Stimulated activated naive CD8-positive, alpha-beta T cell treated with anti-CD3 and anti-CD28 coated beads, Interleukin-15, Interleukin-2, amounts not matched to agents 100 U/mL and 50 U/mL, for 24 hours (primary cell): ENCODE results near the gene ARHGAP15.
A peak's percentile ranks its signal among the peaks of the same experiment; 100 is the strongest.

Experiments
- ATAC-seq: fragments of 150-1000 bp; cut with Tn5 transposase; one replicate; pipeline ENCODE4 v1.10.0; 2021
- DNase-seq: peaks from one replicate; pipeline ENCODE4 v3.0.0; 2021

Gene ARHGAP15

DNA sequence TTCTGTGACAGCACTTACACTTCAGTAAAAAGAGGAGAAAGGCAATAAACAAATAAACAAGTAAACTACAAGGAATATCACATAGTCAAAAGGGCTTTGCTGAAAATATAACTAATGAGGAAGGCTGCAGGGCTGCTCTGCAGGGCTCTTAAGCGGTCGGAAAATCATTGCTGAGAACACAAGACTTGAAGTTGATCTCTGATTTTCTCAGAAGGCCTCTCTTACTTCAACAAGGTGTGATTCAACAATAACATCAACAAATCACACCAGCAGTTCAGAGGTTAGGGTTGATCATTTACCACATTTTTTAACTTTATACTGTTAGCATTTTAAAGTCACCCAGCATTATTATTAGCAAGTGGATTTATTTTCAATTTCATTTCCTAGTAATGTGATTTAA, 215.6 kb downstream of the ARHGAP15 start:
- ATAC-seq (no peak), DNase-seq (no peak)

DNA sequence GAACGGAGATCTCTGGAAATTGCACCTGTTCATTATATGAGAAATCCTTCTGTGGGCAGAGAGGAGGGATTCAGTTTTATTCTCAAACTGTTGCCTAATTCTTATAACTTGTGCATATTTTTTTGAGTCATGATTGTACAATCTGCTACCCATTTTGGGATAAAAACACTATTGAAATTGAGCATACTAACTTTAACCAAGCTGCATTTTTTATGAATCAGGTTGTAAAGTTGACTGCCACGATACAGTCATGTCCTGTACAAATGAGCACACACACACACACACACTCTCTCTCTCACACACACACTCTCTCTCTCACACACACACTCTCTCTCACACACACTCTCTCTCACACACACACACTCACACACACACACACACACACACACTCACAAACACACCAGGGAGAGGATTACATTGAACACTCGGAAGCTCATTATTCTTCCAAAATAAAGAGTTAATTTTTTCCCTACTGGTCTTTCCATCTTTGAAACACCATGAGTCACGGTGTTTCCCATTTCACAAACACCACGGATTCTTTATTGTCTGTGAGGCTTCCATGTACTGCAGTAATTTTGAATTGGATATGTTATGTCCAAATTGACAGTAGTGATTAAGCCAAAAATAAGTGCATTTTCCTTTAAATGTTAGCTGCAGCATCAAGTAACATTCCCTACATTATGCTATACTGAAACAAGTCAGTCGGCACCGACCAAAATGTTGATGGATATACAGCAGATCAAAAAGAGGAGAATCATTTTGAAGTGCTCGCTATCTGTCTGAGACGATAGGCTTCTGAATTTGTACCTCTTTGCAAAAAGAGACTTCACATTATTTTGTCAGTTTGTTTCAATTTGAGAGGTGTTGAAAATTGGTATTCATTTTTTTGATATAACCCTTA, 216.9 kb downstream of the ARHGAP15 start:
- ATAC-seq, result no peak
- no peak for DNase-seq

DNA sequence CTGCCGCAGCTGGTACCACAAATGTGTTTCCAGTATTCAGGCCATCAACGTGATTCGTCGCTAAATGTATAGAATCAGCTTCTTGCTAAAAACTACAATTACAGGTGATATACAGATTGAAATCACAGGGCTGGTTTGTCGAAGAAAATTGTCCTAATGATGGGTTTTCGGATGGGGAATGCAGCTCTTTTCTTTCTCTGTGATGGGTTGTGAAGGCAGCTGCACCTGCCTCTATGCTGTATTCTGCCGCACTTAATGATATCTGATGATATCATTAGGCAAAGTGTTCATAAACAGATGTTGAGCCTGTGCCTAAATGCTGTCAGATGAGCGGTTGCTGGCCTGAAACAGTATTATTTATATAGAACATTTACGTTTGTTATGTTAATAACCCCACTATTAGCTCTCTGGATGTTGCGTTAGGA, 218.1 kb downstream of the ARHGAP15 start:
- no peak for ATAC-seq
- no peak for DNase-seq

DNA sequence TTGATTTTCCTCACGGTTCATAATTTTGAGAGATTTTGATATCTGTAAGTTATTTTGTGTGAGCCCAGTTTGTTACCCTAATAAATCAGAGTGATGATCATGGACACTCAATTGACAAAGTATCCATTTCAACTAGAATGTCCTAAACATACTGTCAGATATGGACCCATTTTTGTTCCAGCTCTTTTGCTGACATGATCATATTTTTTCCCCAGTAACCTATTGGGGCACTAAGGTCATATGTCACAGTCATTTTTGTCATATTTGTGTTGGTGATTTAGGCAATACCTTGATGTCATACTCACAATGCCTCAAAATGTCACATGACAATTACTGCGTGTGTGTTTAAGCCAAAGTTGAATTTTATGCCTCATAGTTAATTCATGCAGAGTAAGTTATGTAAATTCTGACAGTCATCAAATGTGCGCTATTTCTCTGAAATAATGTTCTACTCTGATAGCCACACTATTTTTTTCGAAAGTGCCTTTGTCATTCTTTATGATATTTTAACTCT, 218.7 kb downstream of the ARHGAP15 start:
- DNase-seq (no peak), ATAC-seq (no peak)

DNA sequence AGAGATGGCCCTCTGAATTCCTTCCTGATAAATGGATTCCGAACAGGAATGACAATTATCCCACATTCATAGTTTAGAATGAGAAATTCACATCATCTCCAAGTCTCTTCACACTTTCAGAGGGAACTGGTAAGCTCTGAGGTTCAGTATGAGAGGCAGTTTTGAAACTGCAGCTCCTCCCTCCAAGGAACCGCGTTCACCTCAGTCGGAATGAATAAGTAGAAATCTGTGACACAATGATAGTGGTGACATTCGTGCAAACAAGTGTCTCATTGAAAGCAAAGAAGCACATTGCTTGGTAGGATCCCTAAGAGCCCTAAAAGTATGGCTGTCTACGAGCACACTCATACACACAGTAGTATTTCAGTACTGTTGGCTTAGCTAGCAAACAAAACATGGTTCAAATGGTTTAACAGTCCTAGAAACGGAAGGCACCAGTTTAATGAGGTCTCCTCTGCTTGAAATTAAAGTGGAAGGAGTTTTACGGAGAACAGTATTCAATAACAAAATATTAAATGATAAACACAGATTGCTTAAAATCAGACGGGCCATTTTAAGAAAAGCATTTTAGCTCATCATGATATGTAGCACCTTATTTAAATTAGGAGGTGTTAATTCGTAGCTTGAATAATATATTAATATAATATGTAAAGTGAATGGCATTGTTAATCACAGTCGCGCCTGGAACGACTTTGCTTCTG, 225.0 kb downstream of the ARHGAP15 start:
- DNase-seq (no peak), ATAC-seq (no peak)

DNA sequence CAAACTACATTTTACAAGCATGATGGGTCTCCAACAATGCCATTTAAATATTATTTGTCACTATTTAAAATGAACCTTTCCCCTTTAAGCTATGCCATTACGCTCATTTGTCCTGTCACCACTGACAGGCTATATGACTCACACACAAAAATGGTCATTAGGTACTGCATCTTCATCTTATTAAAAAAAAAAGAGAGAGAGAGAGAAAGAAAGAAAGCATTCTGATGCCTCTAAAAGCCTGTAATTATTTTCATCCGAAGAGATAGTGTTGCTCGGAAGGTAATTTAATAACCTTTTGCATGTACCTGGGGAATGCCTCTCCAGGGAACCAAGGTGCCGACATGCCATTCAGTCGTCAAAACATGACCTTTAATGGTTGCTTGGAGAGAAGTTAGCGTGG, 226.7 kb downstream of the ARHGAP15 start:
- ATAC-seq, result no peak
- no peak for DNase-seq

DNA sequence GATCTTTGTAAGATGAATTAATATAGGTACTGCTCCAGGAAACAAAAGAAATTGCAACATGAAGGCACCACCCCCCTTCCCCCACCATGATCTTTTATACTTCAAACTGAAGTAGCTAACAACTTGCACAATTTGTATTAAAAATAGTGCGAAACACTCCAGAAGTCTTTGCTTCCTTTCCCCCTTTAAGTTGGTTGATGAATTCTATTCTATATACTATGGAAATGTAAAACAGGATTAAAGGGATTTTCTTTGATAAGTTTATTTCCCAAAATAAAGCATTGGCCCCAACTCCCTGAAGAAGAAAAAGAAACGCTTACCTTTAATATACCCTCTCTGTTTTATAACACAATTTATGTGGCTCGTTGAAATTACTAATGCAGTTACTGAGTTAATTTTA, 227.1 kb downstream of the ARHGAP15 start:
- ATAC-seq, result no peak
- no peak for DNase-seq

DNA sequence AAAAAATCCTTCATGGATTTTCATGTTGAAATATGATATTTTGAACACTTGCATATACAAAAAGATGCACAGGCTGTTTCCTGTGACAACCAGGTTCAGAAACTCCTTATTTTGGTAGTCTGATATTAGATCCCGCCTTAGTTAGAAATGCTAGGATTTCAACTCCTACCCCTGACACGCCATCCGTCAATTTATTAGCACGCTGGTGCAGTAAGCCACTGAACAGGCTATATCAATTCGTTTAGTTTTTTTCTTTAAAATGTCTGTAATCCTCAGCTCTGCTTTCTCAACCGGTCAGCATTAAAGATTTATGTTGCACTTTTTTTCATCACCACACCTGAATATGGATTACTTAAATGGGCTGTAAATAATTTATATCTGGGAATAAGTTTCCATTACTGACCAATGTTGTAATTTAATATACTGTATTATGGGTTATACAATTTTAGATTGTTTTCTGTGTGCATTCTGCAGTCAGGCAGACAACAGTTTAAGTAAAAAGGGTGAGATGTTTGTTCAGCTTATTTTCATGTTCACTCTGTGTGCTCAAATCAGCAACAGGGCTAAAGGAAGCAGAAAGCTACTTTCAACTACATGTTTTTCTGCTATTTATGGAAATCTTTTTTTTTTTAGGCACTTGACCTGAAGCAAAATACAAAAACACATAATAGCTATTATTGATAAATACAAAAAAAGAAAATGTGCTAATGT, 227.7 kb downstream of the ARHGAP15 start:
- no peak for DNase-seq
- ATAC-seq, result no peak

DNA sequence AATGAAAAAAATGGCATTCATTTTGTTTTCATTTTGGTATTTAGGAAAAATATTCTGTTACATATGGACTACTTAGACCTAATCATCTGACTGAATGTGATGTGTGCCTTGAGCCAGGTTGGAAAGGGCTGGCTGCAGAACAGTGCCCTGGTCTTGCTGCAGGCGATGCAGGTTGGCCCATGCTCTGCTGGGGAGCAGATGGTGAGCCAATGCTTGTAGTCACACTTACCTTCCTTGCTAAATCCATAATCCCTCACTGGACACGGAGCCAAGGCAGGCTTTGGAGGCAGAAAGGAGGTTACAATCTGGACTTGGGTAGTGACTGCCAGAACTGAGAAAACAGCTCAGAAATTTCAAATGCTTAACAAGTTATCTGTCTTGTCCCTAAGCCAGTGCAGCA, 228.7 kb downstream of the ARHGAP15 start:
- DNase-seq, result no peak
- no peak for ATAC-seq

DNA sequence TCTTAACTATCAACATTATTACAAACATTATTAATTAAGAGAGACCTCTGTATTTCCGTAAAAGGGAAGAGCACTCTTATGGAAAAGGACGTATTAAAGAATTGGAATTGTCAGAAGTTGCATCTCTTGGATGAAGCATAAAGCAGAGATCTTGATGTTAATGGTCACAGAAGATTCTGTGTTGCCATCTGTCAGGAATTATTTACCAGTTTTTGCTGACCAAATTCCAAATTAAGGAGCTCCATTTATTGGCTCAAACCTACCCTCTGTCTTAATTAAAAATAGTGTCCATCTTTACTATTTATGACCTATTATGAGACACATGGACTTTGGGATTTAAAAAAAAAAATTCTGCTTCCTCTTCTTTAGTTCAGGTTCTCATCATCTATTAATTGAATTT, 232.1 kb downstream of the ARHGAP15 start:
- no peak for DNase-seq
- ATAC-seq, result no peak

DNA sequence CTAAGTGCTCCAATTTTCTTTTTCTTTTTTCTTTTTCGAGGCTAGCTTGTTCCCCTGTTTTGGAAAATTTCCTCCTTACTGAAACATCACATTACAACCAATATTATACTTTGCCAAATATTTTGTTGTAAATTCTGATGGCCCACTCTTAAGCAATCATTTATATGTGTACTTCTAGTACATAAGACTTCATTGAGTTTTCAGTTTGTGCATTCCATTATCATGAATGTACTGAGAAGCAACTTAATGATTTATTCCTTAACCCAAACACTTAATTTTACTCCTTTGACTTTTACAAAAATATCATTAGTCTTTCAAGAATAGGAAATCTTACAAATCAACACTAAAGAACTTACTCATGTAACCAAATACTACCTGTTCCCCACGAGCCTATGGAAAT, 242.4 kb downstream of the ARHGAP15 start:
- DNase-seq (no peak), ATAC-seq (no peak)

DNA sequence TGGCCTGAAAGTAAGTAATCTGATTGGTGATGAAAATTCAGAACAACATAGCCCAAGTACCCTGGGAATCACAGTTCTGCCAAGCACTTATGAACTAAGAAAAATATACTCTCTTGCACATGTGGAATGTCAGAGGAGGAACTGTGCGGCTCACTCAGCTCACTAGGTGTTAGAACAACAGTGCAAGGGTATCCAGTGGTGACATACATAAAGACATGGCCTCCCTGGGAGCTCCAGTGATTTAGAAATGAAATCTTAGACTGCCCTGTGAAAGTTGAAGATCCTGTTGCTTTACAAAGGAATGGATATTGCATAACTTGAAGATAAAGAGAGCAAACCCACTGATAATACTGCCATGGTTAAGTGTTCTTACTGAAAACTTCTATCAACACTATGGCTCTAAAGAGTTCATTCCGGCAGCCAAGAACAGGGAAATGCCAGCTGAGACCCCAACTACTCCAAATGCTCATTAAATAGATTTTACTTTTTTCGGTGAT, 246.2 kb downstream of the ARHGAP15 start:
- DNase-seq (no peak), ATAC-seq (no peak)

DNA sequence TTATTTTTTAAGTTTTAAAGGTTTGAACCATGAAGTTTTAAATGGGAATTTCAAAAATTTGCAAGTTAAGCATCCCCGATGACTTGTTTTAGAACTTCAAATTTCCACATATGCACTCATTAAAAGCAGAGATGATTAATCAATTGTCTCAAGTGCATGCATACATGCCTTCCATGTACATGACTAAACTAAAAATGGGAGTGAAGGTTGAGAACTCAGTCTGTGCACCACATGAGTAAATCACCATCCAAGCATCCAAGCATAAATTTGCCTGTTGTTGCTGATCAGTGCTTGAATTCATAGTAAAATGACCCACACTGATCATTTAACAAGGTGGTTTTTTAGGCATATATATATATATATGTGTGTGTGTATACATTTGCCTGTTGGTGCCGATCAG, 249.8 kb downstream of the ARHGAP15 start:
- ATAC-seq, result no peak
- no peak for DNase-seq

DNA sequence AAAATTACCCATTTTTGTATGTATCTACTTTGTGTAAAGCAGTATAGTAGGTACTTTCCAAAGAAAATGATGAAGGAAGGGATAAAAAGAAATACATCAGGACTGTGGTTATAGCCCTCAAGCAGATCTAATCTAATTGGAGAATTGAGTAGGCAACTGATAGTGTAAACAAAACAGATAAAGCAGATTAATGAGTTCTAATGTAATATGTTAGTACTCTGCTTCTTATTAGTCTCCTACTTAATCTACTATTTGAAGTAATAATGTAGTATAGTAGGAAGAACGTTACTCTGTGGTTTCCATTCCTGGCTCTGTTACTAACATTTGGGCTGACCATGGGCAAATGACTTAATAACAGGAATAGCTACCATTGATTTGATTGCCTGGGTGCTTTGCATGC, 250.7 kb downstream of the ARHGAP15 start:
- ATAC-seq (no peak), DNase-seq (no peak)

DNA sequence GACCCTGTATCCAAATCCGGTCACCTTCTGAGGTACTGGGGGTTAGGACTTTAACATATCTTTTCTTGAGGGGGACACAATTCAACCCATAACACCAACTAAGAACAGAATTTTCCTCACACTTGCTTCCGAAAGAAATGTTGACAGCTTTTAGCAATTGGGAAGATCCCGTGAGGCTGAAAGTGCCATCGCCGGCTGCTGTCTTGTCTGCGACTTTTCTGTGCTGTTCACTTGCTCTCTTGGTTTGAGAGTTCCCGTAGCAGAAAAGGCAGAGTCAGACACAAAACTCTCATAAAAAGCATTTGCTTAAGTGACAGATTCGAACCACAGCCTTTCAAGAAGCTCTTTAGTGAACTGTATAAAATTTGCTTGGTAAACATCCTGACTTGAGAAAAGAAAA, 253.4 kb downstream of the ARHGAP15 start:
- ATAC-seq (no peak), DNase-seq (no peak)

DNA sequence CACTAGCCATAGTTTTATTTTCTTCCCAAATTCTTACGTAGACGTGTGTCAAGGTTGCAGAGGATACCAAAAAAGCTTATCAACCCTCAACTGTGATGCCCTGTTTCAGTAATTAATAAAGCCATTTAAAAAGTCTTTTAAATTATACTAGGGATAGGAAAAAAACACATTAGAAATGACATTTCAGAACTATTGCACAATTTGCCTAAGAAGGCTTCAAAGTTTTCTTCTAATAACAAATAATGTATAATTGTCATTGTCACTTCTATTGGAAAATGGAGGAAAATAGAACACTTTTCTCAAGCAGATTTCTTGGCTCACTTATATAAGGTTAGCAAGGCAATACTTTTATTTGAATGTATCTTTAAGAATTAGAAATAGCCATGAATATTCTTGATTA, 253.8 kb downstream of the ARHGAP15 start:
- DNase-seq (no peak), ATAC-seq (no peak)

DNA sequence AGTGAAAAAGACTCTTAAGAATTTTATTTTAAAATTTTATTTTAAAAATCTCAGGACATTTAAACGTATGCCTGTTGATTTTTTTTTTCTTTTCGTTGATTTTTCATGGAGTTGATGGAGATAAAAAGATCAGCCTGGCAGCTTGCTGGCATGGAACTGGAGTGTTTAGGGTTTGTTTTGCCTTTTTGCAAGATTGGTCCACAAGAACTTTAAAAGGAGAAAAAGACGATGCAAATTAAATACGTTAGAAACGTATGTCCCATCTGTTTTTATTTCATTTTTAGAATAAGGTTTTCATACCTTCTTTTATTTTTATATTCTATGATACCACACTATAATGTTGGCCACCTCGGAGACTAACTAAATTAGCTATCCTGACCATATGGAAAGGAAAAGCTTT, 254.9 kb downstream of the ARHGAP15 start:
- ATAC-seq, result no peak
- DNase-seq, result no peak

DNA sequence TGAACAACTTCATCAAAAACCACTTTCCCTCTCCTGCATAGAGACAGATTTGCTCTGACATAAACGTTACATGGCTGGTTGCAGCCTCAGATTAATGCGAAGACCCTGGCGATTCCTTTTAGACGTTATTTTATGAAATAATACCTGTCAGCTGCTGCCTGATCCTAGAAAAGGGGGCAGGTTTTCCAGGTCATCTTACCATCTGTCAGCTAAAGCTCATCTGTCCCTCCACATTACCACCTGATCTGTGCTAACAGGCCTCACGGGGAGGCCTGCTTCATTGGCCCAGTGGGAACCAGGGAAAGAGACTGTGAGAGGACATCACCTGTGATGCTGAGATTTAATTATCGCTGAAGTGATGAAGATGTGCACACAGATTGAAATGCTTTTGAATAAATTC, 261.0 kb downstream of the ARHGAP15 start:
- no peak for ATAC-seq

DNA sequence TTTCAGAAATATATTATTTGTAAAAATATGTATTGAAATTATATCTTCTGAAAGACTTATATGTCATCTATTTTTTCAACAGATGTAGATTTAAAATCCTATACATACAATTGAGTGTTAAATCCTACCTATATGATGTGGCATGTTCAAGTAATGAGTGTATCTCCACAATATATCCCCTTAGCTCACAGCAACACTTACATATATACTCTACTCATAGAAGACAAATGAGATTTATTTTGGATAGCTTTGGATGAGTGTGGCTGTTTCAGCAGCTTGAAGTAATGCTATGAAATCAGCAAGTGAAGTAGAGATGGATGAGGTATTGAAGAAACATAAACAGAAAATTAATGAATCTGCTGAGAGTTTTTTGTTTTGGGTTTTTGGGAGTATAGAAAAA, 263.1 kb downstream of the ARHGAP15 start:
- ATAC-seq (no peak), DNase-seq (no peak)

More for the DNA sequence above, 261.0 kb downstream of the ARHGAP15 start:
- no peak for DNase-seq

DNA sequence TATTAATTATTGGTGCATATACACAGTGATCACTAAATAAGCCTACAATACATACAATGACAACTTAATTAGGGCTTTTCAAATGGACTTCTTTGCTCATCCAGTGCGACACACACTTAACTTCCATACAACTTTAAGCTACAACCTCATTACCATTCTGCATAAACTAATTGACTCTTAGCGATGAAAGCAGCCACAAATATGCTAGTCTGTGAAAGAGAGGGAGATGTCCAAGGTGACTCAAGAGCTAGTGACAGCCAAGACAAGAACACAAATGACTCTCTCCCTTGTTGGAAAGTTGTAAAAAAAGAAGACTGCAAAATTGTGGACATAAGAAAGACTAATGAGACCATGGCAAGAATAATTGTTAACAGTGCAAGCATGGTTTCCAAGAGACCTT, 264.8 kb downstream of the ARHGAP15 start:
- DNase-seq (no peak), ATAC-seq (no peak)

DNA sequence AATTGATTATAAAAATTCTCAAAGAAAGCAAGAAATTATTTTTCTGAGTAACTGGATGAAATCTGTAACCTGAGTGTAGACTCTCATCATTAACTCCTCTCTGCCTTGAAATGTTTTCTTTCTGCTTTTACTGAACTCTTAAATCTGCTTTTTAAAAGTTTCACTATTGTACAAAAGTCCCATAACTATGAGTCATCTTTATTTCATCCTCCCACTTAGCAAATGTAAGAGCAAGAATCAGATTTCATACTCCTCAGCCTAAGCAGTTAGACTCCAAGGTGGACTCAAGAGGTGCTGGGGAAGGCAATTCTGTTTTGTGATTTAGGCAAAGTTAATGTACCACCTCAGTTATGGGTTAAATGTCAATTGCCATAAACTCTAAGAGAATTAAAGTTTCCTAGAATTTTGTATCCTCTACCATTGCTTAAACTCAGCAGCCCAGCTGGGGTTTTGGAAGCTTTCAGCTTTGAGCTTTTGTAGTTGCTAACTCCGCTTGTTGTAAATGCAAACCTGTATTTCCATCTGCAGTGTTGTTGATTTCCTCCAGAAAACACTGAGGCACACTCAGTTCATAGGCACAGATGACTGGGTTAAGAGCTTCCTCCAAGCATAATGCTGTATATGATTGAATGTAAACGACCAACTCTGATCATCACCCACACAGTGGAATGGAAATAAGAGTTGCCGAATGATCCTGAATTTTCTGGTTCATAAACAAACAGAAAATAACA, 268.8 kb downstream of the ARHGAP15 start:
- DNase-seq, result no peak
- ATAC-seq, result peak; percentile 84

DNA sequence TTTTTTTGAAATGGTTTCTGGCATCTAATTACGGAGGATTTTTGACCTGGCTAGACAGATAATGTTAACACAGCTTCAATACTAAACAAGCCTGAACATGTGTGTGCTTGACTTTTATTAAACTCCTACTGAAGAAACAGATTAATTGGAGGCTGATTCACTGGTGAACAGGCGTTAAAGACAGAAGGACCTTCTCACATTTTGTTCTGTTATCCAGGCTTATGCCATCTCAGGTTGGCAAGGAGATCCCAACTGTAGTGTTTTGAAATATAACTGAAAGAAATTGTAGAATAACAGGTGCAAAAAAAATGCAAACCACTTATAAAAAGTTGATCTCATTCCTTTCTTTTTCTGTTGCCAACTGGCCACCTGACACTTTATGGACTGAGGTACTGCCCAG, 269.6 kb downstream of the ARHGAP15 start:
- DNase-seq (no peak), ATAC-seq (no peak)
